ENCODE measurements around the gene NCOR2.
"Not testable (repeated sequence)": the region's sequence is repeated elsewhere in the genome, so short reads cannot be mapped to it uniquely, and the experiment has no call there.

The NCOR2 gene

GRCh38 chr12:124599074-124599999 lies 31.9 kb upstream of the NCOR2 start:
- no peak for DNase-seq

- DNase-seq = no peak
Observed at GRCh38 chr12:124597041-124597440, 29.6 kb upstream of the NCOR2 start.

- DNase-seq = no peak
Observed at GRCh38 chr12:124595444-124595843, 28.0 kb upstream of the NCOR2 start.

GRCh38 chr12:124594851-124595250 lies 27.4 kb upstream of the NCOR2 start:
- DNase-seq = no peak

- no peak for DNase-seq
Observed at GRCh38 chr12:124593851-124594401, 26.5 kb upstream of the NCOR2 start.

GRCh38 chr12:124593176-124593575 lies 25.8 kb upstream of the NCOR2 start:
- DNase-seq = no peak

- DNase-seq = no peak
Observed at GRCh38 chr12:124592481-124593160, 25.2 kb upstream of the NCOR2 start.

GRCh38 chr12:124592050-124592449 lies 24.6 kb upstream of the NCOR2 start:
- no peak for DNase-seq

- no peak for DNase-seq
Observed at GRCh38 chr12:124590447-124590846, 23.0 kb upstream of the NCOR2 start.

GRCh38 chr12:124588751-124589267 lies 21.4 kb upstream of the NCOR2 start:
- peak; percentile 36 for DNase-seq

GRCh38 chr12:124588018-124588634 lies 20.7 kb upstream of the NCOR2 start:
- no peak for DNase-seq

GRCh38 chr12:124586756-124587155 lies 19.3 kb upstream of the NCOR2 start:
- no peak for DNase-seq

- DNase-seq = not testable (repeated sequence)
Observed at GRCh38 chr12:124584494-124584893, 17.1 kb upstream of the NCOR2 start.

- DNase-seq = no peak
Observed at GRCh38 chr12:124583854-124584253, 16.4 kb upstream of the NCOR2 start.

- no peak for DNase-seq
Observed at GRCh38 chr12:124582108-124582424, 14.7 kb upstream of the NCOR2 start.

- DNase-seq = no peak
Observed at GRCh38 chr12:124581307-124582107, 14.1 kb upstream of the NCOR2 start.

GRCh38 chr12:124579921-124580517 lies 12.6 kb upstream of the NCOR2 start:
- DNase-seq = no peak

- no peak for DNase-seq
Observed at GRCh38 chr12:124578854-124579253, 11.4 kb upstream of the NCOR2 start.

GRCh38 chr12:124578445-124578844 lies 11.0 kb upstream of the NCOR2 start:
- DNase-seq = no peak

GRCh38 chr12:124577986-124578385 lies 10.6 kb upstream of the NCOR2 start:
- DNase-seq = no peak

- DNase-seq = no peak
Observed at GRCh38 chr12:124577374-124577773, 10.0 kb upstream of the NCOR2 start.

GRCh38 chr12:124576061-124576650 lies 8.7 kb upstream of the NCOR2 start:
- DNase-seq = no peak
